Ovary (tissue), 9 donors: ENCODE measurements around the gene CLDN34. TPM values are rescaled to one million over a fixed set of nuclear protein-coding genes. Genes with fewer than 3 reads are reported as not detected.

Experiments used
- DNase-seq, 5 donors: peaks; one replicate each; pipeline ENCODE4 v3.0.0-alpha.2; 2019 to 2020
- H3K27ac ChIP-seq, 2 donors: fragments of 200-600 bp; one replicate each; pipeline versions ENCODE4 v1.5.1 to v1.8.0; 2019 to 2022
- H3K27me3 ChIP-seq: fragments of 200-600 bp; one replicate; pipeline ENCODE4 v1.8.0; 2022
- H3K36me3 ChIP-seq: fragments of 200-600 bp; sonication (generic); one replicate; pipeline ENCODE4 v1.5.1; 2019
- H3K4me1 ChIP-seq: one replicate; pipeline ENCODE4 v1.8.1; 2013; ENCODE audit warnings: mild to moderate bottlenecking, moderate library complexity; ENCODE audit not compliant: insufficient read depth
- H3K4me3 ChIP-seq: fragments of 200-600 bp; sonication (generic); one replicate; pipeline ENCODE4 v1.5.1; 2017
- H3K9me3 ChIP-seq, 2 donors: fragments of 200-600 bp in 1 of 2; sonication (generic) in 1 of 2; one replicate each; pipeline versions ENCODE4 v1.5.1 to v1.8.1; 2013 to 2019; ENCODE audit warnings: mild to moderate bottlenecking in 1 of 2, moderate library complexity in 1 of 2
- CTCF ChIP-seq, 3 donors: fragments of 450-650 bp in 2 of 3; fragments of 200-600 bp in 1 of 3; IDR thresholded peaks; one replicate each; pipeline versions ENCODE4 v1.5.1 to v1.8.0; 2016 to 2022; ENCODE audit warnings: antibody characterized with exemption in 3 of 3, mild to moderate bottlenecking in 1 of 3
- EP300 ChIP-seq: sonication (generic); formaldehyde crosslinking; IDR thresholded peaks from one replicate; pipeline ENCODE4 v1.6.1; 2017; ENCODE audit warnings: antibody characterized with exemption
- POLR2A ChIP-seq: fragments of 450-650 bp; IDR thresholded peaks from one replicate; pipeline ENCODE4 v1.6.1; 2017; ENCODE audit warnings: antibody characterized with exemption, mild to moderate bottlenecking, moderate library complexity
- WGBS, 3 donors: extraction: QIAGEN DNeasy Blood & Tissue Kit in 1 of 3; methylation state at CpG; one replicate each; pipeline versions ENCODE4 v1.1.5 to v1.1.7; 2013 to 2017; 5-methylcytosine and 5-hydroxymethylcytosine counted together
- intact Hi-C, 4 donors: fragments of 100-400 bp; cut with DNase I; formaldehyde crosslinking; loops; one replicate each; pipeline versions ENCODE4 v1.11.0 to v1.15.1; 2022 to 2023
- polyA plus RNA-seq, 2 donors: library from polyadenylated mRNA; stranded (reverse); fragments of 200-250 nt in 1 of 2; fragments of 350-450 nt in 1 of 2; fragmentation: Illumina TruSeq in 1 of 2; extraction: RNeasy Lipid Tissue Mini Kit (QIAGEN cat#74804) in 1 of 2; gene quantifications; one replicate each; pipeline ENCODE4 v1.2.3, GENCODE V29; 2013 to 2014
- total RNA-seq, 7 donors: library from RNA; depleted of rRNA in 2 of 7; stranded (reverse); fragments of >200 nt in 2 of 7; fragmentation: NEBNext Ultra II Directional in 3 of 7; extraction: Animal tissue kit (Norgen Biotek cat#: 25700) in 3 of 7; gene quantifications; one replicate each; pipeline versions ENCODE4 v1.1.0 to v1.2.4, GENCODE V29; 2016 to 2023
- donor health status: DM: no; HTN: no; CAD: no; lungs with moderate emphysema.
- donor health status: DM: no; HTN: no; CAD: no.
- donor health status: Bipolar disorder and iron deficiency.
- donor health status: DM: yes; HTN: yes; CAD: no.
- donor health status: DM: no; HTN: no; CAD: no.
- donor health status: DM: yes; HTN: yes; CAD: no.

CLDN34 gene
- total and polyA plus RNA-seq, 9 donors: 0.12 to 0.82 (median 0.57) TPM; not detected in 3

- 57 to 67% (median 64%) methylated on average over 6 of the region's 6 CpGs for WGBS, 3 donors
- intact Hi-C loops: no loop called here
- TF ChIP-seq POLR2A (no peak), EP300 (no peak), CTCF (IDR thresholded peaks at IDR 0.05) (no peak)
These were observed 11.7 kb upstream of the CLDN34 start for GRCh38 chrX:9955506-9955905.

GRCh38 chrX:9957743-9958142 lies 9.4 kb upstream of the CLDN34 start:
- intact Hi-C loops: no loop called here
- 79 to 89% (median 80%) methylated on average over 9 of the region's 9 CpGs for WGBS, 3 donors
- no peak for TF ChIP-seq POLR2A
- no peak for TF ChIP-seq CTCF (IDR thresholded peaks at IDR 0.05)
- TF ChIP-seq EP300: no peak
- no peaks in the 10 kb centered on the region for H3K27me3 ChIP-seq
- H3K4me1 ChIP-seq: no peaks in the 10 kb centered on the region
- peaks cover 0 to 3% of the 10 kb centered on the region in 2 donors for H3K9me3 ChIP-seq
- DNase-seq: no peak
- no peak overlapping the region for H3K27ac ChIP-seq
- no peak overlapping the region for H3K4me3 ChIP-seq
- H3K36me3 ChIP-seq: no peaks in the 10 kb centered on the region

More at GRCh38 chrX:9955506-9955905, 11.7 kb upstream of the CLDN34 start:
- Histone ChIP-seq H3K4me3 (no peak overlapping the region), H3K27me3 (no peaks in the 10 kb centered on the region), H3K9me3 (peaks cover 0 to 5% of the 10 kb centered on the region in 2 donors), H3K27ac (no peak overlapping the region), H3K4me1 (no peaks in the 10 kb centered on the region), H3K36me3 (no peaks in the 10 kb centered on the region)
- DNase-seq: no peak

DNA sequence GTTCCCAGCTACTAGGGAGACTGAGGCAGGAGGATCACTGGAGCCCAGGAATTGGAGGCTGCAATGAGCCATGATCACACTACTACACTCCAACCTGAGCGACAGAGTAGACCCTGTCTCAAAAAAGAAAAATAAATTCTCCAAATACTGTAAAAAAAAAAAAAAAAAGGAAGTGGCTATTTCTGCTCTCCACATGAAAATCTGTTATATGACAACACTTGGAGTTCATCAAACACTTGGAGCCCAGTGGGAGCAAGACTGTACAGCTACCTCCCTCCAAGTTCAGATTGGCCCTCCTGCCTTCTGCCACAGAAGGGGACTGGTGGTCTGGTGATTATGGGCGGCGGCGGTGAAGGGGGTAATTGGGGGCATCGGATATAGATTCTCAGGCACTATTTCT lies 9.0 kb upstream of the CLDN34 start:
- TF ChIP-seq EP300: no peak
- TF ChIP-seq POLR2A: no peak
- no peak for TF ChIP-seq CTCF (IDR thresholded peaks at IDR 0.05)
- WGBS, 3 donors: 88 to 91% (median 91%) methylated on average over 5 of the region's 5 CpGs

DNA sequence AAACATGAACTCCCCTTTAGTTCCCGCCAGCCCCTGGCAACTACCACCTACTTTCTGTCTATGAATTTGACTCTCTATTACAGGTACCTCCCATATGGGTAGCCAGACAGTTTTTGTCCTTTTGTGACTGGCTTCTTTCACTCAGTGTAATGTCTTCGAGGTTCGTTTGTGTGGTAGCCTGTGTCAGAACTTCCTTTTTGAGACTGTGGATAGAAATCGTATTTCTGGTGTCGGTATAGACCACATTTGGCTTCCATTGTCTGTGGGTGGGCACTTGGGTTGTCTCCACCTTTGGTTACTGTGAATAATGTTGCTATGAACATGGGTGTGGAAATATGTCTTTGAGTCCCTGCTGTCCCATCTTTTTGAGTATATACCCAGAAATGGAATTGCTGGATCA lies 5.4 kb upstream of the CLDN34 start:
- TF ChIP-seq EP300: no peak
- no peak for TF ChIP-seq CTCF (IDR thresholded peaks at IDR 0.05)
- TF ChIP-seq POLR2A: no peak
- Histone ChIP-seq H3K4me3 (no peak overlapping the region), H3K9me3 (no peaks in the 10 kb centered on the region), H3K27ac (no peak overlapping the region), H3K36me3 (no peaks in the 10 kb centered on the region), H3K4me1 (no peaks in the 10 kb centered on the region), H3K27me3 (no peaks in the 10 kb centered on the region)
- WGBS, 3 donors: 84 to 87% (median 86%) methylated on average over 5 of the region's 5 CpGs
- no peak for DNase-seq
- intact Hi-C loops: no loop called here

More for the DNA sequence above, 9.0 kb upstream of the CLDN34 start:
- intact Hi-C loops: no loop called here
- no peaks in the 10 kb centered on the region for H3K4me1 ChIP-seq
- H3K9me3 ChIP-seq: no peaks in the 10 kb centered on the region
- H3K27me3 ChIP-seq: no peaks in the 10 kb centered on the region
- H3K27ac ChIP-seq: no peak overlapping the region
- H3K36me3 ChIP-seq: no peaks in the 10 kb centered on the region
- H3K4me3 ChIP-seq: no peak overlapping the region
- DNase-seq: no peak
